8988T (cell line): ENCODE measurements around the gene OR52W1.
"Not testable (repeated sequence)": the region's sequence is repeated elsewhere in the genome, so short reads cannot be mapped to it uniquely, and the experiment has no call there.

ENCODE experiments used
- DNase-seq: peaks from one replicate; pipeline ENCODE4 v3.0.0; 2011

OR52W1 gene

DNA sequence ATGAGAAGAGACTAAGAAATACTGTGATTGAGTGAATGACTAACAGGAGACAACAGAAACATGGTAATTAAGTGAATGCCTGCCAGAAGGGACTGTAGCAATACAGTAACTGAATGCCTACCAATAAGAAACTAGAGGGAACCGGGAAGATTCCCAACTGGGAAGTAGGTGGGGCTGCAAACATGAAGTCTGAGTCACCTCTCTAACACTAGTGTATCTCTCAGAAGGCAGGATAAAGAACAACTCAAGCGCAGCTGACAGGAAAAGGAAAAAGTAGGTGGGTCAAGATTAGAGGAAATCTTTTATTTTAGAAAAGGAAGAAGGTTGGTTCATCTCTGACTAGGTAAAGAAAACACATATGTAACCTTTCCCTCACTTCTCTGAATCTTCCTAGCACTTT lies 20.3 kb downstream of the OR52W1 start:
- no peak for DNase-seq

DNA sequence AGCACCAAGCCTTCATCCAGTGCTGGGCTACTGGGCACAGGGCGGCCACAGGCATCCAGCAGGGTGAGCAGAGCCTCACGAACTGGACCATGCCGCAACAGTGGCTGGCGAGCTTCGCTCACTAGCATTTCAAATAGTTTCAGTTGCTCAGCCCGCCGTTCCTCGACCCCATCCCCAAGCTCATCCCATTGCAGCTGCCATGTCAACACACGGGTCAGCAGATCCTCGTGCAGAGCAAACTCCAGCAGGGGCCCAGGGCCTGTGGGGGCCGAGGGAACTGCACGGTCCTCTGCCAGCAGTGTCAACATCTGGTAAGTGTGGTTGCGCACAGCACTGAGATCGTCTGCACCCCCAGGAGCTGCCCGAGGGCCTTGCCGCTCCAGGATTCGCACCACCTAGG lies 24.8 kb downstream of the OR52W1 start:
- DNase-seq: no peak

DNA sequence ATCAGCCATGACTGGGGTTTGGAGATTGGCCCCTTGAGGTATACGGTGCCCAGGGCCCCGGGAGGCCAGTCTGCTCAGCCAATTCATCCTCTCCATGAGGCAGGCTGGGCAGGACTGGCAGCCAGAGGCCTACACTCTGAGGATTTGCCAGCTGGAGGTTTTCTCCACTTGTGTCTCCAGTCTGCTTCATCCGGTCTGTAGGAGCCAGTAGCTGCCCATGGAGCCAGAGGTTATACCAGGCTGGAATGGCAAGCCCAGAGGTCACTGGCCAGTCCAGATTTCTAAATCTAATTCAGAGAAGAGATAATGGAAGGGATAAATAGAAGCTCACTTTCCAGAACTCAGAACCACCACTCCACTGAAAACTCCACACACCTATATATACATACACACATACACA lies 25.4 kb downstream of the OR52W1 start:
- DNase-seq: no peak

DNA sequence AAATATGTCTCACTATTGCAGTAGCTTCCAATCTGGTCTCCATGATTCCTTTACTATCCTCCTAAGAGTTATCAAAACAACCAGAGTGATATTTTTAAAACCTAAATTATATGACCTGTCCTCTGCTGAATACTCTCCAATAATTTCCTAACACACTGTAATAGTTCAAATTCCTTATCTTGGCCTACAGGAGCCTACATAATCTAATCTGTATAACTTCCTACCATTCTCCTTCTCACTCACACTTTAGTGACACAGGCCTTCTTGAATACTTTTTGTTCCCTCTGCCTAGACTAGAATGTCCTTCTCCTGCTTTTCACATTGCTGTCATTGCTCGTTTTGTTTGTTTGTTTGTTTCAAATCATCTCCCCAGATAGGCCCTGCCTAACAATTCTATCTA lies 26.0 kb downstream of the OR52W1 start:
- no peak for DNase-seq

DNA sequence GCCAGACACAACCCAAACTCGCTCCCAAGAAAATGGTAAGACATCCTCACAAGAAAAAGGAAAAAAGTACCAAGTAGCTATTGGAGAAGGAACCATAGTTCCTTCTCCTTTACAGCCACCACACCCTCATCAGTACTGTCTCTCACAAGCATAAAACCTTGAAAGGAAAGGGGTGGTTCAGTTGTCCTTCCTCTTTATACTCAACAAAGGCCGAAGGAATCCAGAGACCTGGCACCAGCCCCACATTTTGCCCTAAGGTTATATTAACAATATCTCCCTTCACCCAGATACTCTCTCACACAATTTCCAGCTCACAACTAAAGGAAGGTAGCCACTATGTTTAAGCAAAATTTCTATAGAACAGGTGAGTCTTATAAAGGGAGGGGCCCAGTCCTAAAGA lies 26.9 kb downstream of the OR52W1 start:
- no peak for DNase-seq

DNA sequence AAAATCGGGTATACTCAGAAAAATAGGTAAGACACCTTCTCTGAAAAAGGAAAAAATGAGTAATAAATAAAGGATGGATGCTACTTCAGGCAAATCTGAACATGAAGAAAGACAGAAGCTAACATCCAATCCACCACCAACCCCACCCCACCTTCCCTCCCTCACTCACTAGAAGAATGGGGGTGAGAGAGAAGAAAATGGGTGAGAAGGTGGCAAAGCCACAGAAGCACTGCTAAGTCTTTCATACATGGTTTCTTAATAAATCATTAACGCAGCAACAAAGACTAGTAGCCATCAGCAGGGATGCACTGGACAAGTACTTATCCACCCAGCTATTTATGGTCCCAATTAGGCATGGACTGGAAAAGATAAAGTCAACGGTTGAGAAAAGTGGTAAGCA lies 29.5 kb downstream of the OR52W1 start:
- no peak for DNase-seq

DNA sequence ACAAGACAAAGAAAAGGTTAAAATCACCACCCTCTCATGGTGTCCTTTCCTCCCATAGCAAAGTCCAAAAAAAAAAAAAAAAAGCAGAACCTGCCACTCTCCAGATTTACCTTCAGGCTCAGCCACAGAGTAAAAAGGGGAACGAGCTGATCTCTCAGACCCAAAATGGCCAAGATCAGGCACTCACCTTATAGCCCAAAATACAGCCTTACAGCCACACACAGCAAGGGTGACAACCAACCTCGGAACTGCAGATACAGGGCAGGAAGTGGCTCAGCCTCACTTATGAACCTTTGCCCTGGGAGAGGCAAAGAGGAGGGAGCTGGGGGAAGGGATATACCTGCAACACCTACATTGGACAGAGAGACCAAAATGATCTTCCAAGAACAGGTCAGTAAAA lies 30.9 kb downstream of the OR52W1 start:
- no peak for DNase-seq

DNA sequence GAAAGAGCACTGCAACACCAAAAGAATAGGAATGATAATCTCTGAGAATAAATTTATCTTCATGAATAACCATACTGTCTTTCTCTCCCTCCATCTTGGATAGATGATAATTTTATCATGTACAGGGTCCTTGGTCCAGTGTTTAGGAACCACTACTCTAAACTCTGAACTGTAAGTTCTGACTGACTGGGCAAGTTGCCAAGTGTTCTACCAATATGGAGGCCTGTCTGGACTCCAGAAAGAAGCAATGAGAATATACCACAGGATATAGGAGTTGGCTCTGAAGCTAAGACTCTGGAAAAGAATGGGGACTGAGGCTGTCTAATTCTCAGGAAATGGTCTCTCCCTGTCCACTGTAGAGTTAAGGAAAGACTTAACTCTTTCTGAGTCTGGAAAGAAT lies 33.9 kb downstream of the OR52W1 start:
- DNase-seq: no peak

DNA sequence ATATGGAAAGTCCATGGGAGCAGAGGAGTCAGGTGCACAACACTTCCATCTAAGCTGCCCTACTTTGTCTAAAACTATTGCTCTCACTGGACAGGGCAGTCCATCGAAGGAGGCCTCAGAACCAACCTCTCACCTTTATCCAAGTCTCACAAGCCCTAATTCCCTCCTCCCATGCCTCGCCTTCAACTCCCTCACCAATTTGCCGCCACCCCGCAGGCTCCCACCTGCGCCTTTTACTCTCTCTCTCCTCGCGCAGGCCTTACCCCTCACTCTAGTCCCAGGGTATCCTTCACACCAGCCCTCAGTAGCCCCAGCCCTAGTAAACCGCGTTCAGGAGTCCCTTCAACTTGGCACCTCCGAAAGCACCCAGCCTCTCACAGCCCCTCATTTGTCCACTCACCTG lies 35.0 kb downstream of the OR52W1 start:
- no peak for DNase-seq

DNA sequence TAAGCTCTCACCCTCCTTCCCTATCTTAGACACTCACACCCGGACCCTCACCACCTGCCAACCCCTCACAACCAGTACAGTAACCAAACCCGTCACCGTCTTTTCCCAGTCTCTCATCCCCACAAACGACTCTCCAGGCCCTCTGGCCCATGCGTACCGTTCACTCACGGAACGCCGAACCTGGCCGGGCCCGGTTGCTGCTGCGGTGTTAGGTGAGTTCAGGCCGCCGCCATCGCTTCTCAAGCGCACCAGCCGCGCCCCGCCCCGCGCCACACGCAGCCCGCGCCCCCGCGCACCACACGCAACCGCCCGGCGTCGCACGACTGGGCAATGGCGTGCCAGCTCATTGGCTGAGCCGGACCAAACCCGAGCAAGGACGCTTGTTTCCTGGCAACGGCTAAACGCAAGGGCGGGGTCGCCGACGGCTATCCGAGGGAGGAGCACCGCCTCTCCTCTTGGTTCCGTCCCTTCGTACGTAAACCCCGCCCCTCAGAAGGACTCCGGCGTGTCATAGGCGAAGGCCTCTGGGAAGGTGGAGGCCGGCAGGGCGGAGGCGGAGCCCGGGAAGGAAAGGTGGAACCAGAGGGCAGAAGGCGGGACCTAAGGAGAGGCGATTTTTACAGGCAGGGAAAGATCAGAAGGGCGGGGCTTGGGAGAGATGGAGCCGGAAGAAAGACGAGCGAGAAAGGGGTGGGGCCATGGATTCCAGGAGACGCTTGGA lies 35.5 kb downstream of the OR52W1 start, which contains the start of gene FHIP1B:
Gene FHIP1B (minus strand): TSS at position 250 of the 721 bp plus-strand sequence. CDS start 10,120 bp downstream, outside the sequence.
- peak; percentile 81 for DNase-seq

DNA sequence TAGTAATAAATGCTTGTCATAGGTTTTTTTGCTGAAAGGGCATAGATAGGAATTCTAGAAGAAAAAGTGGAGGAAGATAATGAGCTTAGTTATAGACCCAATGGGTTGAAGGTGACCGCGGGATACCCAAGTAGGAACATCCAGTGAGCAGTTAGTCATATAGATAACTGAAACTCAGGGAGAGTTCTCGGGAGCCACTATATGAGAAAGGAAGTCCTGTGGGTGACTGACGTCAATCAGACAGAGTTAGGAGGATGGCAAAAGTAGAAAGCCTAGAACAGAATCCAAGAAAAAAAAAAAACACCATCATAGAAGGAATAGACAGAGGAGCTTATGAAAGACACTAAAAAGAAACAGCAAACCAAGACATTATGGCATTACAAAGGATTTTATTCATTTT lies 38.2 kb downstream of the OR52W1 start:
- no peak for DNase-seq

DNA sequence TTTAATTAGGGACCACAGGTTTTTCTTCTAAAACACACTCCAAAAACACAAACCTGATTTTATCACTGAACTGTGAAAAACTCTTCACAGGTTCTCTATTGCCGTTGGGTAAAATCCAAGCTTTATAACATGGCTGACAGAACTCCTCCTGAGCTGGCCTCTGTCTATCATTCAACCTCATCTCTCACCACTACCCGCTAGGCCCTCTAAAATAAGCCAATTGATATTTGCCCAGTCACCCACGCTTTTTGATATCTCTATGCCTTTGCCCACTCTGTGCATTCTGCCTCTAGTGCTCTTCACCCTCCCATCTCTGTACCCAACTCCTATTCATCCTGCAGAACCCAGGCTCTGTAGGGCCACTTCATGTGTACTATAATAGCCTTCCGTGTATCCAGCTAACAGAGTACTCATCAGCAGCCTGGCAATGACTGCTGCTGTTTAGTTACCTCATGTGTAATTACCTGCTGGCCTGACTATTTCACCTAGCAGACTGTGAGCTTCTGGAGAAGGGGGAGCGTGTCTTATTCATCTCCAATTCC lies 38.8 kb downstream of the OR52W1 start:
- no peak for DNase-seq

DNA sequence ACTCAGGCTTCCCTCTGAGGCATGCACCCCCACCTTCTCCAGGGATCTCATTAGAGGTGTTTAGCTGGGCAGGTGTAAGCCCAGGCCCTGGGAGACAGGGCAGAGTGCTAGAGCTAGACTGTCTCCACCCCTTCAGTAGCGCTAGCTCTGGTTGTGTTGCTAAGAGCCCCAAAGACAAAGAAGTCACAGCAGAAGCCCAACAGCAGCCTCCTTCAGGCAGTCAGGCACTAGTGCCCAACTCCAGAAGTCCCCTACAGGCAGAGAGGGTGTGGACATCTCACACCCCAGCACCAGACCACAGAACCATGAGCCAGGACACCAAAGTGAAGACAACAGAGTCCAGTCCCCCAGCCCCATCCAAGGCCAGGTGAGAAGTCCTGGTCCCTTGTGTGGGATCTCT lies 39.9 kb downstream of the OR52W1 start, which contains the start of gene CNGA4:
Gene CNGA4 (plus strand): TSS at position 188 of the 400 bp plus-strand sequence. CDS start 118 bp downstream, at position 306.
- no peak for DNase-seq

DNA sequence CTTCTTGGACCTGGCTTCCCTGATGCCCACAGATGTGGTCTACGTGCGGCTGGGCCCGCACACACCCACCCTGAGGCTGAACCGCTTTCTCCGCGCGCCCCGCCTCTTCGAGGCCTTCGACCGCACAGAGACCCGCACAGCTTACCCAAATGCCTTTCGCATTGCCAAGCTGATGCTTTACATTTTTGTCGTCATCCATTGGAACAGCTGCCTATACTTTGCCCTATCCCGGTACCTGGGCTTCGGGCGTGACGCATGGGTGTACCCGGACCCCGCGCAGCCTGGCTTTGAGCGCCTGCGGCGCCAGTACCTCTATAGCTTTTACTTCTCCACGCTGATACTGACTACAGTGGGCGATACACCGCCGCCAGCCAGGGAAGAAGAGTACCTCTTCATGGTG lies 41.1 kb downstream of the OR52W1 start:
- no peak for DNase-seq

DNA sequence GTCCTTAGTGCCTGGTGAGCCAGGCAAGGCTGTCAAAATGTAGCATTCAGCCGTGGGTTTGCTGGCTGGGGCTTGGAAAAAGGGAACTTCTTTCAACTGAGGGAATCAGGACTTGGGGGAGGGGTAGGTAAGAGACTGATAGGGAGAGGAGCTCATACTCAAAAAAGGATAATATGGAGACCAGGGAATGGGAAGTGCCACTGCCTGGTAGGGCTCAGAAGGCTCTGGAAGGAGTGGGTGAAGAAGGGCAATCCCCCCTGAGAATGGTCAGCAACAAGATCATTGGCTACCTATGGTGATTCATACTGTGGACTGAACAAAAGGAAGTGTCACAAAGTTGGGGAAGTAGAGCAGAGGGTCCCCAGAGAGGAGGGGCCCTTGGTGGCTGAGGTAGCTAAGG lies 41.8 kb downstream of the OR52W1 start:
- DNase-seq: no peak

DNA sequence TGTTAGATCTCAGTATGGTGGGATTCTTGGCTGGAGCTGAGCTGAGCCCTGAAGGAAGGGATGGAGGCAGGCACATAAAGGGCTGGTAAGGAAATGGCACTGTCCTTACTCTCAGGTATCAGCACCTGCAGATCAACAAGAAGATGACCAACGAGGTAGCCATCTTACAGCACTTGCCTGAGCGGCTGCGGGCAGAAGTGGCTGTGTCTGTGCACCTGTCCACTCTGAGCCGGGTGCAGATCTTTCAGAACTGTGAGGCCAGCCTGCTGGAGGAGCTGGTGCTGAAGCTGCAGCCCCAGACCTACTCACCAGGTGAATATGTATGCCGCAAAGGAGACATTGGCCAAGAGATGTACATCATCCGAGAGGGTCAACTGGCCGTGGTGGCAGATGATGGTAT lies 42.3 kb downstream of the OR52W1 start:
- no peak for DNase-seq

DNA sequence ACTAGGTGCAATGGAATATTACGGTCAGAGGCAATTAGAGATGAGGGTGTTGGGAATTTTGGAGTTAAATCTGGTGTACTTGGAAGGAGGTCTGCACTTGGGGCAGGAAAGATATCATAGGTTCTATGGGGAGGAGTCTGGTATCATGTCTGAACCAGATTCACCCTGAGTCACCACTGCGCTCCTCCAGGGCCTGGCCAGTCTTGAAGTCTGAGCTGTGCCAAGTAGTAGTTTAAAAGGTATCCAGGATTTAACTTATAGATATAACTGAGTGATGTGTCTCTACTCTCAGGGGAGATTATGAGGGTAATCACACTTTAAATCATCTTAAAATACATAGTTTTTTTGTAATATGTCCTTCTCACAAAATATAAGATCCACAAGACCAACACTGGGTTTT lies 46.5 kb downstream of the OR52W1 start:
- no peak for DNase-seq

DNA sequence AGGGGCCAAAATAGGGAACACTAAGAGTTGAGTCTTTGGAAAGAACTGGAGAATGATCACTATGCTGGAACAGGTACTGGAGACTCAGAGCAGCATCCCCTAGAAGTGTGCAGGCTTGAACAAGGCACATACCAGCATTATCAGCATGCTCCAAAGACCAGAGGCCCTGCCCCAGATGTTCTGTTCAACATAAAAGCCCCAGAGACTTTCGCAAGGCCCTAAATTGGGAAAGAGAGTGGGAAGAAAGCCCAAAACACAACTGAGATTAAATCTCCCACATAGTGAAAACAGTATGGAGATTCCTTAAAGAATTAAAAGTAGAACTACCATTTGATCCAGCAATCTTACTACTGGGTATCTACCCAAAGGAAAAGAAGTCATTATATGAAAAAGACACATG lies 49.2 kb downstream of the OR52W1 start:
- no peak for DNase-seq

DNA sequence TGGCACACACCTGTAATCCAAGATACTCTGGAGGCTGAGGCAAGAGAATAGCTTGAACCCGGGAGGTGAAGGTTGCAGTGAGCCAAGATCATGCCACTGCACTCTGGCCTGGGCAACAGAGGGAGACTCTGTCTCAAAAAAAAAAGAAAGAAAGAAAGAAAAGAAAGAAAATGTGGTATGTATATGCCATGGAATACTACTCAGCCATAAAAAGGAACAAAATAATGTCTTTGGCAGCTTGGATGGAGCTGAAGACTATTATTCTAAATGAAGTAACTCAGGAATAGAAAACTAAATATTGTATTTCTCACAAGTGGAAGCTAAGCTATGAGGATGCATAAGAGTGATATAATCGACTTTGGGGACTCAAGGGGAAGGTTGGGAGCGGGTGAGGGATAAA lies 49.9 kb downstream of the OR52W1 start:
- DNase-seq: not testable (repeated sequence)
